Choroid plexus epithelial cell (primary cell): ENCODE data around the gene NCLN.
A peak's percentile ranks its signal among the peaks of the same experiment; 100 is the strongest.

Experiments
- DNase-seq: peaks from one replicate; pipeline ENCODE4 v3.0.0-alpha.2; 2010; ENCODE audit warnings: low read depth
- H3K4me3 ChIP-seq: 2 replicates; pipeline ENCODE4 v1.5.1; 2011; ENCODE audit warnings: low read depth, mild to moderate bottlenecking, control low read depth, low read length, moderate library complexity
- CTCF ChIP-seq: conservative IDR thresholded peaks from 2 replicates; pipeline ENCODE4 v1.5.1; 2011; ENCODE audit warnings: low read depth, mild to moderate bottlenecking, control low read depth, inconsistent platforms, low read length, moderate library complexity

NCLN gene

GRCh38 chr19:3176715-3177501 lies 8.8 kb upstream of the NCLN start:
- H3K4me3 ChIP-seq = no peak overlapping the region
- TF ChIP-seq CTCF = no peak
- DNase-seq = peak; percentile 23

GRCh38 chr19:3178377-3178972 lies 7.3 kb upstream of the NCLN start, which contains the start of gene S1PR4:
S1PR4 (plus strand) TSS chr19:3178769; CDS start chr19:3178793, 24 bp downstream.
- no peak for DNase-seq
- no peak within 1 kb of the TSS for H3K4me3 ChIP-seq
- no peak for TF ChIP-seq CTCF

GRCh38 chr19:3178973-3179738 lies 6.6 kb upstream of the NCLN start:
- no peak for TF ChIP-seq CTCF
- no peak overlapping the region for H3K4me3 ChIP-seq
- DNase-seq = no peak

GRCh38 chr19:3179739-3180293 lies 5.9 kb upstream of the NCLN start:
- no peak for DNase-seq
- no peak overlapping the region for H3K4me3 ChIP-seq
- TF ChIP-seq CTCF = no peak

GRCh38 chr19:3183721-3184641 lies 1.7 kb upstream of the NCLN start:
- no peak for TF ChIP-seq CTCF
- H3K4me3 ChIP-seq = no peak overlapping the region
- DNase-seq = no peak

- TF ChIP-seq CTCF = no peak
- peak overlapping the region; percentile 81 for H3K4me3 ChIP-seq
- DNase-seq = peak; percentile 81
These were observed 776 bp upstream of the NCLN start for GRCh38 chr19:3184847-3185460.
